ENCODE measurements around the gene IL12A. TPM values are rescaled to one million over a fixed set of nuclear protein-coding genes. Genes with fewer than 3 reads are reported as not detected.

The IL12A gene
- 0.49 to 1.4 TPM (median 0.83 TPM) in 5 replicates for total RNA-seq (2022; extraction: Qiagen RNA extraction; ENCODE audit: low read depth)

GRCh38 chr3:159988617-159989271 lies at the start of gene IL12A:
IL12A (plus strand) TSS chr3:159988835.

Other genes starting within 250 kb of the IL12A start
- 0.17 to 3.8 TPM (median 0.59 TPM) in 5 replicates for gene SCHIP1, start 149.0 kb upstream of the IL12A start, total RNA-seq (2022; extraction: Qiagen RNA extraction; ENCODE audit: low read depth)
- 1.8 to 2.7 TPM (median 1.9 TPM) in 5 replicates for gene C3orf80, start 236.6 kb downstream of the IL12A start, total RNA-seq (2022; extraction: Qiagen RNA extraction; ENCODE audit: low read depth)

Measured in A549 treated with DMSO at 1 μM for 4 hours (cell line).